ENCODE data around the gene QDPR.

Gene QDPR

DNA sequence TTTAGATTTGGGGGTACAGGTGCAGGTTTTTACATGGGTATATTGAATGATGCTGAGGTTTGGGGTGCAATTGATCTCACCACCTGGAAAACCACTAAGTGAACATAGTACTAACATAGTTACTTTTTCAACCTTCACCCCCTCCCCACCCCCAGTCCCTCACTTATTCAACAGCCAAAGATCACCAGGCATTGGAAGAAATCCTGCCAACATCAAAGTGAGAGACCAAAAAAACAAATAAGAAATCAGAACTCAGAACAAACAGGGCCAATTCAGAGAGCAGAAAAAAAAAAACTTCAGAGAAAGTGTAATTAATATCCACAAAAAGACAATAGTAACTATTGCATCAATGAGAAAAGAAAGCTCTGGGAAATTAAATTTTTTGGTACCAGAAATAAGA lies 44.6 kb upstream of the QDPR start:
- H3F3A ChIP-seq (ENCODE audit: insufficient read depth) = no peaks in the 10 kb centered on the region
- no peaks in the 10 kb centered on the region for H4K20me1 ChIP-seq (ENCODE audit: low read depth, low read length)
- no peaks in the 10 kb centered on the region for H3K79me2 ChIP-seq (ENCODE audit: insufficient read depth, low read length)
- no peak overlapping the region for H2AFZ ChIP-seq (ENCODE audit: low read depth, low read length, severe bottlenecking)
- no peak overlapping the region for H3K9ac ChIP-seq (ENCODE audit: low read length)
- no peaks in the 10 kb centered on the region for H3K9me2 ChIP-seq (replicated peaks; ENCODE audit: insufficient read depth, low read length)
- H3K9me3 ChIP-seq (ENCODE audit: insufficient read depth, low read length) = no peaks in the 10 kb centered on the region
- no peaks in the 10 kb centered on the region for H3K27me3 ChIP-seq (ENCODE audit: low read length)
- no peak overlapping the region for H3K27ac ChIP-seq (ENCODE audit: low read depth, low read length)
- no peak overlapping the region for H3K4me3 ChIP-seq (ENCODE audit: insufficient read depth, low read length, poor library complexity, severe bottlenecking)
- TF ChIP-seq EZH2phosphoT487 (conservative IDR thresholded peaks at IDR 0.05; ENCODE audit: low read length) = no peak
- TF ChIP-seq, protein P1, sequence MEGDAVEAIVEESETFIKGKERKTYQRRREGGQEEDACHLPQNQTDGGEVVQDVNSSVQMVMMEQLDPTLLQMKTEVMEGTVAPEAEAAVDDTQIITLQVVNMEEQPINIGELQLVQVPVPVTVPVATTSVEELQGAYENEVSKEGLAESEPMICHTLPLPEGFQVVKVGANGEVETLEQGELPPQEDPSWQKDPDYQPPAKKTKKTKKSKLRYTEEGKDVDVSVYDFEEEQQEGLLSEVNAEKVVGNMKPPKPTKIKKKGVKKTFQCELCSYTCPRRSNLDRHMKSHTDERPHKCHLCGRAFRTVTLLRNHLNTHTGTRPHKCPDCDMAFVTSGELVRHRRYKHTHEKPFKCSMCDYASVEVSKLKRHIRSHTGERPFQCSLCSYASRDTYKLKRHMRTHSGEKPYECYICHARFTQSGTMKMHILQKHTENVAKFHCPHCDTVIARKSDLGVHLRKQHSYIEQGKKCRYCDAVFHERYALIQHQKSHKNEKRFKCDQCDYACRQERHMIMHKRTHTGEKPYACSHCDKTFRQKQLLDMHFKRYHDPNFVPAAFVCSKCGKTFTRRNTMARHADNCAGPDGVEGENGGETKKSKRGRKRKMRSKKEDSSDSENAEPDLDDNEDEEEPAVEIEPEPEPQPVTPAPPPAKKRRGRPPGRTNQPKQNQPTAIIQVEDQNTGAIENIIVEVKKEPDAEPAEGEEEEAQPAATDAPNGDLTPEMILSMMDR (IDR thresholded peaks at IDR 0.05; ENCODE audit: insufficient read depth, low read length, poor library complexity, severe bottlenecking) = no peak
- H3K4me2 ChIP-seq (ENCODE audit: low read depth, low read length, poor library complexity, severe bottlenecking) = no peak overlapping the region
- no peaks in the 10 kb centered on the region for H3K36me3 ChIP-seq (ENCODE audit: low read length)

DNA sequence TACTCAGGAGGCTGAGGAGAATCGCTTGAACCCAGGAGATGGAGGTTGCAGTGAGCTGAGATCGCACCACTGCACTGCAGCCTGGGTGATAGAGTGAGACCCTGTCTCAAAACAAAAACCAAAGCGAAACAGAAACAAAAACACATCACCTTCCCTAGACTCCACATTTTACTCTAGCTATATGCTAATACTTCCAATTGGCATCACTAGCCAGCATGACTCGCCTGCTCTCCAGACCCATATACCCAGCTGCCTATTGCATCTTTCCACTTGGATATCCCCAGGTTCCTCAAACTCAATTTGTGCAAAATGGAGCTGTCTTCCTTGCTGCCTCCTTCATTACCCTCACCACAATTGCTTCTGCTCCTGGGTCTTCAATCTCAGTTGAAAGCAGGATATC lies 42.7 kb upstream of the QDPR start:
- Histone ChIP-seq H3K27ac (ENCODE audit: low read depth, low read length) (no peak overlapping the region), H3K79me2 (ENCODE audit: insufficient read depth, low read length) (no peaks in the 10 kb centered on the region), H3K9me3 (ENCODE audit: insufficient read depth, low read length) (no peaks in the 10 kb centered on the region), H3K9ac (ENCODE audit: low read length) (no peak overlapping the region), H3F3A (ENCODE audit: insufficient read depth) (no peaks in the 10 kb centered on the region), H2AFZ (ENCODE audit: low read depth, low read length, severe bottlenecking) (no peak overlapping the region), H4K20me1 (ENCODE audit: low read depth, low read length) (no peaks in the 10 kb centered on the region), H3K4me2 (ENCODE audit: low read depth, low read length, poor library complexity, severe bottlenecking) (no peak overlapping the region), H3K36me3 (ENCODE audit: low read length) (no peaks in the 10 kb centered on the region), H3K27me3 (ENCODE audit: low read length) (no peaks in the 10 kb centered on the region), H3K4me3 (ENCODE audit: insufficient read depth, low read length, poor library complexity, severe bottlenecking) (no peak overlapping the region), H3K9me2 (replicated peaks; ENCODE audit: insufficient read depth, low read length) (no peaks in the 10 kb centered on the region)
- TF ChIP-seq, protein P1 (IDR thresholded peaks at IDR 0.05; ENCODE audit: insufficient read depth, low read length, poor library complexity, severe bottlenecking) = no peak
- no peak for TF ChIP-seq EZH2phosphoT487 (conservative IDR thresholded peaks at IDR 0.05; ENCODE audit: low read length)

DNA sequence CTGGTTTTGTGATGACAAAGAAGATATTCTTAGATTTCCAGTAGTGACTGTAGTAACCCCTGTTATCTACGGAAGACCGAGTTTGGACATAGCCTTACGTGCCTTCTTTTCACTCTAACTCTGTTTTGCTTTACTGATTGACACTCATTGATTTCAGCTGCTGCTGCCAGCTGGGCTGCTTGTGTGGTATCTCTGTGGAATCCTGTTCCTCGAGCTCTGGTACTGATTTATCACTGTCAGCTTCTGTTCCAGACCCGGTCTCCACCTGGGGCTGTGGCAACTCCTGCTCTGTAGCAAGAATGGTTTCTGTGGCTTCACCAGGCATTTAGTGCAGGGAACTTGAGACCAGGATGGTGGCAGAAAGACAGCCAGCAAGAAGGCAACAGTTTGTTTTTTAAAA lies 40.5 kb upstream of the QDPR start:
- no peak for TF ChIP-seq EZH2phosphoT487 (conservative IDR thresholded peaks at IDR 0.05; ENCODE audit: low read length)
- TF ChIP-seq, protein P1 (IDR thresholded peaks at IDR 0.05; ENCODE audit: insufficient read depth, low read length, poor library complexity, severe bottlenecking) = no peak
- Histone ChIP-seq H4K20me1 (ENCODE audit: low read depth, low read length) (no peaks in the 10 kb centered on the region), H3K9ac (ENCODE audit: low read length) (no peak overlapping the region), H3K27me3 (ENCODE audit: low read length) (no peaks in the 10 kb centered on the region), H3K36me3 (ENCODE audit: low read length) (no peaks in the 10 kb centered on the region), H3K4me2 (ENCODE audit: low read depth, low read length, poor library complexity, severe bottlenecking) (no peak overlapping the region), H3K9me3 (ENCODE audit: insufficient read depth, low read length) (no peaks in the 10 kb centered on the region), H3K27ac (ENCODE audit: low read depth, low read length) (no peak overlapping the region), H2AFZ (ENCODE audit: low read depth, low read length, severe bottlenecking) (no peak overlapping the region), H3F3A (ENCODE audit: insufficient read depth) (no peaks in the 10 kb centered on the region), H3K4me3 (ENCODE audit: insufficient read depth, low read length, poor library complexity, severe bottlenecking) (no peak overlapping the region), H3K9me2 (replicated peaks; ENCODE audit: insufficient read depth, low read length) (no peaks in the 10 kb centered on the region), H3K79me2 (ENCODE audit: insufficient read depth, low read length) (no peaks in the 10 kb centered on the region)
